Subcutaneous abdominal adipose tissue (tissue), 5 donors: ENCODE data around the gene KCNJ4.
"Not testable (repeated sequence)": the region's sequence is repeated elsewhere in the genome, so short reads cannot be mapped to it uniquely, and the experiment has no call there.

Experiments
- H3K27ac ChIP-seq: one replicate; pipeline ENCODE4 v1.7.0; 2013; ENCODE audit warnings: low read depth, mild to moderate bottlenecking, inconsistent platforms, low read length, moderate library complexity
- H3K27me3 ChIP-seq, 5 donors: one replicate each; pipeline ENCODE4 v1.7.0; 2013; ENCODE audit warnings: low read length in 5 of 5, inconsistent platforms in 1 of 5; ENCODE audit not compliant: control insufficient read depth in 5 of 5, insufficient read depth in 4 of 5
- H3K36me3 ChIP-seq, 5 donors: one replicate each; pipeline ENCODE4 v1.7.0; 2013; ENCODE audit warnings: low read length in 5 of 5; ENCODE audit not compliant: control insufficient read depth in 5 of 5, insufficient read depth in 5 of 5
- H3K4me1 ChIP-seq, 5 donors: one replicate each; pipeline ENCODE4 v1.7.0; 2013; ENCODE audit warnings: low read length in 5 of 5, mild to moderate bottlenecking in 3 of 5, moderate library complexity in 1 of 5; ENCODE audit not compliant: control insufficient read depth in 5 of 5, insufficient read depth in 5 of 5
- H3K4me3 ChIP-seq, 5 donors: one replicate each; pipeline ENCODE4 v1.7.0; 2013; ENCODE audit warnings: low read length in 5 of 5, low read depth in 1 of 5
- H3K9ac ChIP-seq, 5 donors: one replicate each; pipeline ENCODE4 v1.7.0; 2013; ENCODE audit warnings: low read length in 5 of 5, mild to moderate bottlenecking in 4 of 5, moderate library complexity in 3 of 5
- H3K9me3 ChIP-seq, 5 donors: one replicate each; pipeline ENCODE4 v1.7.0; 2013; ENCODE audit warnings: low read length in 5 of 5; ENCODE audit not compliant: control insufficient read depth in 5 of 5
- donor health status: healthy.
- donor health status: healthy.
- donor health status: healthy.
- donor health status: healthy.
- donor health status: healthy.

KCNJ4 gene

DNA sequence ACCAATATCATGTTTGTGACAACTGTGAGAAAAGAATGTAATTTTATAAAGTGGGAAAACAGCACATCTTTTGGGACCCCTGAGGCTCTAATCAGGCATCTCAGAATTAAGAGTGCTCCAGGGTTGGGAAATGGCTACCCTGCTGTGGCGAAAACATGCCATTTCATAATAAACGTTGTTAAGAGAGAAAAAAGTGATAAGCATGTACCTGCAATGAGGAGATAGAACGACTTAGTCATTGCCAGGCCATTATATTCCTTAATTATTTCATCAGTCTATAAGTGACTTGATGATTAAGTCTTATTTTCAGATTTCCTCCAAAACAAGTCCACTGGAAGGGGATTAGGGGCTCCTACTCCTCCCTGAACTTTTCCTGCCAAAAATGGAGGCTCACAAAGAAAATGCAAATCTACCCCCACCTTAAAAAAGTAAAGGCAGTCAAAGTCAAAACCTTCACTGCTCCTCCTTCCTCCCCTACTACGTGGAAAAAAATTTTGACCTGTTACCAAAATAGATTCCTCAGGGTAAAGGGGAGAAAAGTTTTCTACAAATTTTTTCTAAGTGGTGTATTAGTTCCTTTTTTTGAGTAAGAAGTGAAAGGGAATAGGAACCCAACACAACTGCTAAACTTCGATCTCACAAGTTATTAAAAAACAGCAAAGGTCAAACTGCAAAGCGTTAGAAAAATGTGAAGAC, 59.9 kb downstream of the KCNJ4 start:
- H3K9ac ChIP-seq, H3K27ac ChIP-seq, H3K4me3 ChIP-seq, H3K27me3 ChIP-seq, H3K9me3 ChIP-seq, H3K36me3 ChIP-seq: not testable (repeated sequence)
- peaks cover 0 to 29% (median 14%) of the 10 kb centered on the region in 5 donors for H3K4me1 ChIP-seq

DNA sequence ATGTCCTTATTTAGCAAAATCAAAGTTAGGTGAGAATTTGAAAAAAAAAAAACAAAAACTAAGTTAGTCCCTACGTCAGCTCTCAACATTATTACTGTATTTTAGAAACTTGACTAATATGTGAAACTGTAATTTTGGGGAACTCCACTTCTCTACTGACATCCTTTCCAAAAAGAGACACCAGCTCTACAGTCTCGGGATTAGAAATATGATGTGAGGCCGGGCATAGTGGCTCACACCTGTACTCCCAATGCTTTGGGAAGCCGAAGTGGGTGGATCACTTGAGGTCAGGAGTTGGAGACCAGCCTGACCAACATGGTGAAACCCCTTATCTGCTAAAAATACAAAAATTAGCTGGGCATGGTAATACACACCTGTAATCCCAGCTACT, 65.6 kb downstream of the KCNJ4 start:
- H3K27me3 ChIP-seq, H3K9me3 ChIP-seq, H3K9ac ChIP-seq, H3K4me3 ChIP-seq, H3K36me3 ChIP-seq, H3K4me1 ChIP-seq, H3K27ac ChIP-seq: not testable (repeated sequence)

DNA sequence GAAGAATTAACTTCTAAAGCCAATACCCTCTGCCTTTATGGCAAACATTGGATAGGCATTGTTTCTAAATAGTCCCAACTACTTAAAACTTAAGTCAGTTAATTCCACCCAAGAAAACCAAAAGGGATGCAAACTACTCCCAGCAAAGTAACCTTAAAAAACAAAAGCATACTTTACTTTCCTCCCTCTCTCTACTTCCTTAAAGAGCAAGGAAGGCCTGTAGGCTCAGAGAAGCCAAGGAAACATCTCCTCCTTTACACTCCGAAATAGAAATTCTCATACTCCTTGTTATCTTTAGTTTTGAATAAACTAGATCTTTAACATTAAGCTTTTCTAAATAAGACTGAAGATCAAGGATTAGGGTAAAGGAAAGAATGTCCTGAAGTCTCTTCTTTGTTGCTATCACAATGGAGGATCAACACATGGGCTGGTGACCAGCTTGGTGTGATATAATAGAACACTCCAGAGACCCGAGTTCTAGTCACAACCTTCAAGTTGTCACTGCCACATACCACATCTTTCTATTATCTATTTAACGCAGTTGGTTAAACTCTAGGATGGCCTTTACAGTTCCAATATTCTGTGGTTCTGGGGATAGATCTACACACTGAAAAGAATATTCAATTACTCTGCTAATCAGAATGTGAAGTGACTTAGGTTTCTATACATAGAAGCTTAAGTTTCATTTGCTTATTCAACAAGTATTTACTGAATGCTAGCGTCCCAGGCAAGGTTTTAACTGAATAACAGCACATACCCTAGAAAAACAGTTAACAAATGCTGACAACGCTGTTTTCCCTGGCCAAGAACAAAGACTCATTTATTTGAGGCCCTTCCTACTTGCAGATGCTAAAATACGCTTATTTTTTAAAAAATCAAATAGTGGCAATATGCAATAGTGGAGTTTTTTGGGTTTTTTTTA, 66.2 kb downstream of the KCNJ4 start:
- not testable (repeated sequence) for H3K4me1 ChIP-seq, H3K4me3 ChIP-seq, H3K27me3 ChIP-seq, H3K36me3 ChIP-seq, H3K9ac ChIP-seq, H3K9me3 ChIP-seq, H3K27ac ChIP-seq

DNA sequence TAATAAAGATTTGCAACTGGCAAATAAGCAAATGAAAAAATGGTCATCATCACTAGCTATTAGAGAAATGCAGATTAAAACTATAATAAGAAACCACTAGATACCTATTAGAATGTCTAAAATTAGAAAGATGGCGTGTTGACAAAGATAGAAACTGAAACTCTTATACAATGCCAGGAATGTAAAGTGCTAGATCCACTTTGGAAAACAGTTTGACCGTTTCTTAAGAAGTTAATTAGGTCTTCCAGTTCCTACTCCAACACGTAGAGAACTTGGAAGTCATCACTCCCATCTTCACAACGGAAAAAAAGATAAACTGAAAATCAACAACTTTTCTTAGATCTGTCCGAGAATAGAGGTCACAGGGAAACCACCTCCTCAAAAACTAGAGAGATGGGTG, 68.1 kb downstream of the KCNJ4 start:
- H3K9ac ChIP-seq, H3K4me1 ChIP-seq, H3K27me3 ChIP-seq, H3K36me3 ChIP-seq, H3K4me3 ChIP-seq, H3K9me3 ChIP-seq, H3K27ac ChIP-seq: not testable (repeated sequence)

DNA sequence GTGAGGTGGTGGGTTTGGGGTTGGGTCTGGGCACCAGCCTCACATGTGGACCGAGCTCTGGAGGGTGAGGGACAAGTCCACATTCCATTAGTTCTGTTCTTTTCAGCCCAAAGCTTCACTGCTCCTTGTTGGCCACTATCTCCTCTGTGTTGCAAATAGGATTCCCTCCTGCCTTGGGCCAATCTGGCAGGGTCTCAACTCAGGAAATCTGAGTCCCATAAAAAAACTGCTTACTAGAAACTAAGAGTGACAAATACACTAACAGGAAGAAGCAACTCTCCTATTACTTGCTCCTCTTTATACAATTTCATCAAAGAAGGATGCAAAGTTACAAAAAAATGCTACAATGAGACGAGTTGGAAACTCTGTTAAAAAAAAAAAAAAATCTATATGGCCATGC, 71.6 kb downstream of the KCNJ4 start:
- Histone ChIP-seq H3K9ac (no peak overlapping the region), H3K9me3 (no peaks in the 10 kb centered on the region), H3K27ac (no peak overlapping the region), H3K4me3 (no peak overlapping the region), H3K4me1 (peaks cover 0 to 7% (median 0%) of the 10 kb centered on the region in 5 donors), H3K36me3 (peaks cover 0 to 4% (median 3%) of the 10 kb centered on the region in 5 donors), H3K27me3 (no peaks in the 10 kb centered on the region)

DNA sequence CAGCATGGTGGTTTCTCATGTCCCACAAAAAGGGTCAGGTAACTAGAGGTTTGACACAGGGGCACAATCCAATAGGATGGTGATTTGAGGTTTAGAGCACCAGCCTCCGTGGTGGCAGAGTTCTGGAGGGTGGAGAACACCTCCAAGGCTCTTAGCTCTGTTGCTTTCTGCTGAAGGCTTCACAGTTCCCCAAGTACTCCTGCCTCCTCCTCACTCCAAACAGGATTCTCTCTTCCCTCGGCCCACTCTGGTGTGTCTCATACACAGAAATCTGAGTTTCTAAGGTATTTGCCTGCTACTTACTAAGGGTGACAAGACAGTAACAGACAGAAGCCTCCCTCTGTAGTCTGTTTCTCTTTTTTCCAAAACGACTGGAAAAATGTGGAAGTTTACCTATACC, 73.6 kb downstream of the KCNJ4 start:
- H3K4me3 ChIP-seq, H3K9ac ChIP-seq, H3K9me3 ChIP-seq, H3K27me3 ChIP-seq, H3K27ac ChIP-seq, H3K4me1 ChIP-seq, H3K36me3 ChIP-seq: not testable (repeated sequence)
